Measurements from ENCODE around the gene C1QTNF4. TPM values are rescaled to one million over a fixed set of nuclear protein-coding genes. Genes with fewer than 3 reads are reported as not detected.

Gene C1QTNF4
- total and polyA plus RNA-seq, 10 of the 15 experiments (the other 5 are each of a cell fraction or from before 2014, with no cell fraction given): 0.06 TPM; not detected in 9

- no peak for TF ChIP-seq CUX1 (IDR thresholded peaks at IDR 0.05; ENCODE audit: insufficient replicate concordance, low read depth, low read length)
- no peak for TF ChIP-seq EZH2 (IDR thresholded peaks at IDR 0.05; ENCODE audit: borderline replicate concordance, control insufficient read depth, low read depth, low read length)
- TF ChIP-seq E2F8 (IDR thresholded peaks at IDR 0.05; ENCODE audit: low read depth, partially characterized antibody): no peak
Measured at GRCh38 chr11:47539681-47540039, 54.6 kb downstream of the C1QTNF4 start (continued).

Small RNA genes within 50 kb of the gene (small RNA-seq; reads per million reads assigned to genes)
- gene RN7SL652P (not detected), gene RNU5E-10P (not detected)

Other genes starting within 250 kb of the C1QTNF4 start
Only the 7 nearest of the 13 such genes appear.
- gene CELF1, start 41.3 kb downstream of the C1QTNF4 start, total RNA-seq (2014; rRNA removed): 78.6 and 82.0 TPM in 2 replicates
- 64.2 and 64.9 TPM in 2 replicates for gene CELF1, start 41.3 kb downstream of the C1QTNF4 start, total RNA-seq (2014; rRNA removed; fragmentation: Illumina TruSeq; extraction: Trizol)
- gene CELF1, start 41.3 kb downstream of the C1QTNF4 start, total RNA-seq (2021): 106 and 108 TPM in 2 replicates
- gene CELF1, start 41.3 kb downstream of the C1QTNF4 start, polyA plus RNA-seq (2011; rRNA removed): 128 and 130 TPM in 2 replicates
- 73.1 and 77.8 TPM in 2 replicates for gene CELF1, start 41.3 kb downstream of the C1QTNF4 start, polyA plus RNA-seq (2014; fragmentation: Illumina TruSeq; extraction: Trizol)
- gene CELF1, start 41.3 kb downstream of the C1QTNF4 start, polyA plus RNA-seq (2014; fragmentation: Nextera tagmentation; extraction: Ambion mirVana): 10 to 100 TPM; 35.3 to 41.5 TPM
- 83.8 and 92.9 TPM in 2 replicates for gene CELF1, start 41.3 kb downstream of the C1QTNF4 start, polyA plus RNA-seq (2014; rRNA removed)
- gene CELF1, start 41.3 kb downstream of the C1QTNF4 start, polyA plus RNA-seq (2016; fragmentation: Nextera tagmentation; extraction: Ambion mirVana): 100 to 1,000 TPM; 108 to 109 TPM
- 98.7 and 99.7 TPM in 2 replicates for gene PTPMT1, start 28.8 kb downstream of the C1QTNF4 start, total RNA-seq (2014; rRNA removed)
- gene PTPMT1, start 28.8 kb downstream of the C1QTNF4 start, total RNA-seq (2014; rRNA removed; fragmentation: Illumina TruSeq; extraction: Trizol): 41.2 and 44.2 TPM in 2 replicates
- gene PTPMT1, start 28.8 kb downstream of the C1QTNF4 start, total RNA-seq (2021): 59.1 and 59.7 TPM in 2 replicates
- gene PTPMT1, start 28.8 kb downstream of the C1QTNF4 start, polyA plus RNA-seq (2011; rRNA removed): 45.5 and 50.3 TPM in 2 replicates
- 57.2 and 59.2 TPM in 2 replicates for gene PTPMT1, start 28.8 kb downstream of the C1QTNF4 start, polyA plus RNA-seq (2014; fragmentation: Illumina TruSeq; extraction: Trizol)
- gene PTPMT1, start 28.8 kb downstream of the C1QTNF4 start, polyA plus RNA-seq (2014; fragmentation: Nextera tagmentation; extraction: Ambion mirVana): 10 to 100 TPM; 12.0 to 26.1 TPM
- 106 and 112 TPM in 2 replicates for gene PTPMT1, start 28.8 kb downstream of the C1QTNF4 start, polyA plus RNA-seq (2014; rRNA removed)
- 100 to 1,000 TPM; 108 to 116 TPM for gene PTPMT1, start 28.8 kb downstream of the C1QTNF4 start, polyA plus RNA-seq (2016; fragmentation: Nextera tagmentation; extraction: Ambion mirVana)
- gene KBTBD4, start 15.4 kb downstream of the C1QTNF4 start, total RNA-seq (2014; rRNA removed): 26.0 and 26.3 TPM in 2 replicates
- gene KBTBD4, start 15.4 kb downstream of the C1QTNF4 start, total RNA-seq (2014; rRNA removed; fragmentation: Illumina TruSeq; extraction: Trizol): 19.5 and 21.8 TPM in 2 replicates
- gene KBTBD4, start 15.4 kb downstream of the C1QTNF4 start, total RNA-seq (2021): 20.0 and 20.6 TPM in 2 replicates
- 28.0 and 29.9 TPM in 2 replicates for gene KBTBD4, start 15.4 kb downstream of the C1QTNF4 start, polyA plus RNA-seq (2011; rRNA removed)
- gene KBTBD4, start 15.4 kb downstream of the C1QTNF4 start, polyA plus RNA-seq (2014; fragmentation: Illumina TruSeq; extraction: Trizol): 21.3 and 21.8 TPM in 2 replicates
- 10 to 100 TPM; 25.4 to 46.4 TPM for gene KBTBD4, start 15.4 kb downstream of the C1QTNF4 start, polyA plus RNA-seq (2014; fragmentation: Nextera tagmentation; extraction: Ambion mirVana)
- gene KBTBD4, start 15.4 kb downstream of the C1QTNF4 start, polyA plus RNA-seq (2014; rRNA removed): 15.6 and 18.4 TPM in 2 replicates
- gene KBTBD4, start 15.4 kb downstream of the C1QTNF4 start, polyA plus RNA-seq (2016; fragmentation: Nextera tagmentation; extraction: Ambion mirVana): 10 to 100 TPM; 31.4 to 32.5 TPM
- gene NDUFS3, start 15.3 kb downstream of the C1QTNF4 start, total RNA-seq (2014; rRNA removed): 107 and 113 TPM in 2 replicates
- gene NDUFS3, start 15.3 kb downstream of the C1QTNF4 start, total RNA-seq (2014; rRNA removed; fragmentation: Illumina TruSeq; extraction: Trizol): 95.5 and 96.3 TPM in 2 replicates
- gene NDUFS3, start 15.3 kb downstream of the C1QTNF4 start, total RNA-seq (2021): 133 and 137 TPM in 2 replicates
- gene NDUFS3, start 15.3 kb downstream of the C1QTNF4 start, polyA plus RNA-seq (2011; rRNA removed): 208 and 217 TPM in 2 replicates
- 99.6 and 111 TPM in 2 replicates for gene NDUFS3, start 15.3 kb downstream of the C1QTNF4 start, polyA plus RNA-seq (2014; fragmentation: Illumina TruSeq; extraction: Trizol)
- gene NDUFS3, start 15.3 kb downstream of the C1QTNF4 start, polyA plus RNA-seq (2014; fragmentation: Nextera tagmentation; extraction: Ambion mirVana): 100 to 1,000 TPM in 1 of 2 experiments, 10 to 100 TPM in 1; 22.3 to 101 TPM
- gene NDUFS3, start 15.3 kb downstream of the C1QTNF4 start, polyA plus RNA-seq (2014; rRNA removed): 166 and 179 TPM in 2 replicates
- gene NDUFS3, start 15.3 kb downstream of the C1QTNF4 start, polyA plus RNA-seq (2016; fragmentation: Nextera tagmentation; extraction: Ambion mirVana): 100 to 1,000 TPM; 176 to 186 TPM
- gene FAM180B, start 7.7 kb downstream of the C1QTNF4 start, total RNA-seq (2014; rRNA removed): 0.22 and 0.34 TPM in 2 replicates
- gene FAM180B, start 7.7 kb downstream of the C1QTNF4 start, total RNA-seq (2014; rRNA removed; fragmentation: Illumina TruSeq; extraction: Trizol): not detected in 2 replicates
- not detected in 2 replicates for gene FAM180B, start 7.7 kb downstream of the C1QTNF4 start, total RNA-seq (2021)
- not detected in 2 replicates for gene FAM180B, start 7.7 kb downstream of the C1QTNF4 start, polyA plus RNA-seq (2011; rRNA removed)
- 0.04 TPM in 1 of 2 replicates, not detected in the other for gene FAM180B, start 7.7 kb downstream of the C1QTNF4 start, polyA plus RNA-seq (2014; fragmentation: Illumina TruSeq; extraction: Trizol)
- gene FAM180B, start 7.7 kb downstream of the C1QTNF4 start, polyA plus RNA-seq (2014; fragmentation: Nextera tagmentation; extraction: Ambion mirVana): not detected
- gene FAM180B, start 7.7 kb downstream of the C1QTNF4 start, polyA plus RNA-seq (2014; rRNA removed): 0.14 TPM in 1 of 2 replicates, not detected in the other
- not detected for gene FAM180B, start 7.7 kb downstream of the C1QTNF4 start, polyA plus RNA-seq (2016; fragmentation: Nextera tagmentation; extraction: Ambion mirVana)
- 82.9 and 107 TPM in 2 replicates for gene MTCH2, start 48.1 kb upstream of the C1QTNF4 start, total RNA-seq (2014; rRNA removed)
- gene MTCH2, start 48.1 kb upstream of the C1QTNF4 start, total RNA-seq (2014; rRNA removed; fragmentation: Illumina TruSeq; extraction: Trizol): 72.5 and 75.0 TPM in 2 replicates
- 135 and 147 TPM in 2 replicates for gene MTCH2, start 48.1 kb upstream of the C1QTNF4 start, total RNA-seq (2021)
- 89.0 and 152 TPM in 2 replicates for gene MTCH2, start 48.1 kb upstream of the C1QTNF4 start, polyA plus RNA-seq (2011; rRNA removed)
- gene MTCH2, start 48.1 kb upstream of the C1QTNF4 start, polyA plus RNA-seq (2014; fragmentation: Illumina TruSeq; extraction: Trizol): 80.7 and 98.3 TPM in 2 replicates
- 100 to 1,000 TPM; 338 to 341 TPM for gene MTCH2, start 48.1 kb upstream of the C1QTNF4 start, polyA plus RNA-seq (2014; fragmentation: Nextera tagmentation; extraction: Ambion mirVana)
- gene MTCH2, start 48.1 kb upstream of the C1QTNF4 start, polyA plus RNA-seq (2014; rRNA removed): 71.7 and 72.4 TPM in 2 replicates
- gene MTCH2, start 48.1 kb upstream of the C1QTNF4 start, polyA plus RNA-seq (2016; fragmentation: Nextera tagmentation; extraction: Ambion mirVana): 100 to 1,000 TPM; 310 to 319 TPM
- gene AGBL2, start 121.0 kb upstream of the C1QTNF4 start, total RNA-seq (2014; rRNA removed): 7.0 and 7.5 TPM in 2 replicates
- gene AGBL2, start 121.0 kb upstream of the C1QTNF4 start, total RNA-seq (2014; rRNA removed; fragmentation: Illumina TruSeq; extraction: Trizol): 1.8 and 1.9 TPM in 2 replicates
- gene AGBL2, start 121.0 kb upstream of the C1QTNF4 start, total RNA-seq (2021): 3.7 and 4.0 TPM in 2 replicates
- gene AGBL2, start 121.0 kb upstream of the C1QTNF4 start, polyA plus RNA-seq (2011; rRNA removed): 12.2 and 14.4 TPM in 2 replicates
- 1.2 and 2.1 TPM in 2 replicates for gene AGBL2, start 121.0 kb upstream of the C1QTNF4 start, polyA plus RNA-seq (2014; fragmentation: Illumina TruSeq; extraction: Trizol)
- gene AGBL2, start 121.0 kb upstream of the C1QTNF4 start, polyA plus RNA-seq (2014; fragmentation: Nextera tagmentation; extraction: Ambion mirVana): 1 to 10 TPM in 1 of 2 experiments, under 1 TPM in 1; 0.93 to 1.6 TPM
- 8.0 and 8.4 TPM in 2 replicates for gene AGBL2, start 121.0 kb upstream of the C1QTNF4 start, polyA plus RNA-seq (2014; rRNA removed)
- 1 to 10 TPM; 2.3 to 3.5 TPM for gene AGBL2, start 121.0 kb upstream of the C1QTNF4 start, polyA plus RNA-seq (2016; fragmentation: Nextera tagmentation; extraction: Ambion mirVana)